ENCODE results near the gene SAMHD1.

DNA sequence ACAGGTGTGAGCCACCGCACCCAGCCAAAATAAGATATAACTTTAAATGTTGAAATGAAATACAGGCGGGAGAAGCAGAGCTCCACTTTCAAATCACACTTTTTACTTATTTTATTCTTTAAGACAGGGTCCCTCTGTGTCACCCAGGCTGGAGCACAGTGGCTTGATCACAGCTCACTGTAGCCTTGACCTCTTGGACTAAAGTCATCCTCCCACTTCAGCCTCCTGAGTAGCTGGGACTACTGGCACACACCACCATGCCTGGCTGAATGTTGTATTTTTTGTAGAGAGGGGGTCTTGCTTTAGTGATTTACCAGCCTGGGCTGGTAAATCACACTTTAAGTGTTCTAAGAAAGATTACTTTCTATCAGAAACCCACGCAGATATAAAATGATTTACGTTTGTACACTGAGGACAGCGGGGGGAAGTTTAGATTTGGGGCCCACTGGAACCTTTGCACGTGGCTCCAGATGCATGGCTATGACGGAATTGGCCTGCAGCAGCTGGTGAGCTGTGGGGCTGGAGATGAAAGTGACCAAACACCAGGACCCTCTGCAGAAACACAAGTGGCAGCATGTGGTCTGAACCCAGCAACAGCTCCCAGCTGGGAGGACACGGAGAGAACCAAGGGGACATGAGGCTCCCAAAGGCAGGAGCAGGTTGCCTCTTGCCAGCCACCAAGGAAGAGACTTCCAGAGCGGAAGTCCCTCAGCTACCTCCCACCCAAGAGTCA is 102.0 kb downstream of the SAMHD1 start:
- TF ChIP-seq, protein P1, sequence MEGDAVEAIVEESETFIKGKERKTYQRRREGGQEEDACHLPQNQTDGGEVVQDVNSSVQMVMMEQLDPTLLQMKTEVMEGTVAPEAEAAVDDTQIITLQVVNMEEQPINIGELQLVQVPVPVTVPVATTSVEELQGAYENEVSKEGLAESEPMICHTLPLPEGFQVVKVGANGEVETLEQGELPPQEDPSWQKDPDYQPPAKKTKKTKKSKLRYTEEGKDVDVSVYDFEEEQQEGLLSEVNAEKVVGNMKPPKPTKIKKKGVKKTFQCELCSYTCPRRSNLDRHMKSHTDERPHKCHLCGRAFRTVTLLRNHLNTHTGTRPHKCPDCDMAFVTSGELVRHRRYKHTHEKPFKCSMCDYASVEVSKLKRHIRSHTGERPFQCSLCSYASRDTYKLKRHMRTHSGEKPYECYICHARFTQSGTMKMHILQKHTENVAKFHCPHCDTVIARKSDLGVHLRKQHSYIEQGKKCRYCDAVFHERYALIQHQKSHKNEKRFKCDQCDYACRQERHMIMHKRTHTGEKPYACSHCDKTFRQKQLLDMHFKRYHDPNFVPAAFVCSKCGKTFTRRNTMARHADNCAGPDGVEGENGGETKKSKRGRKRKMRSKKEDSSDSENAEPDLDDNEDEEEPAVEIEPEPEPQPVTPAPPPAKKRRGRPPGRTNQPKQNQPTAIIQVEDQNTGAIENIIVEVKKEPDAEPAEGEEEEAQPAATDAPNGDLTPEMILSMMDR (IDR thresholded peaks at IDR 0.05) = no peak
- TF ChIP-seq POLR2A (IDR thresholded peaks at IDR 0.05) = no peak
